Measurements from ENCODE around the gene CLMN.
A peak's percentile ranks its signal among the peaks of the same experiment; 100 is the strongest.

The CLMN gene

DNA sequence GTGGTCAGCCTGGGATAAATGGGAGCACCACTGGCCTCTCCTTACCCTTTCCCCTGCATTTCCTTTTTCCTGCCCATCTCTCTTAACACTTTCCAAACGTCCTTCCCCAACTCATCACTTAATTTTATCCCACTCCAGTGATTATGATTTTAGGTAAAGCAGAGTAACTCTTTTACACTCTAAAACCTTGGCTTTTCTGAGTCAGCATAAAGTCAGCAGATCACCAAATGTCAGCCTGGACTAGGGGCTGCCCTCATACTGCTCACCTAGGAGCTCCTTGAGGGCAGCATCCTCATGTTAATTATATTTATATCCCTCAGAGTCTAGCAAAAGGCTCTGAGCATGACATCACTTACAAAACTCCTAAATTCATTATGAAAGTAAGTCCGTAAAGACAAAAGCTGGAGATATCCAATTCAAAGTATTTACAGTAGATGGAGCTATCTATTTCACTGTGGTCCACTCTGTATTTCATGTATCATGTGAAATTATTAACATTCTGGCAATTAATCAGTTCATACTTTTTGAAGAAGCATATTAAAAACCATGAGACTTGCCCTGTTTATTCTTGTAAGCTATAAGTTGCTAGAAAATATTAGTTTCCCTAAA, 145.4 kb downstream of the CLMN start:
- DNase-seq, result no peak

DNA sequence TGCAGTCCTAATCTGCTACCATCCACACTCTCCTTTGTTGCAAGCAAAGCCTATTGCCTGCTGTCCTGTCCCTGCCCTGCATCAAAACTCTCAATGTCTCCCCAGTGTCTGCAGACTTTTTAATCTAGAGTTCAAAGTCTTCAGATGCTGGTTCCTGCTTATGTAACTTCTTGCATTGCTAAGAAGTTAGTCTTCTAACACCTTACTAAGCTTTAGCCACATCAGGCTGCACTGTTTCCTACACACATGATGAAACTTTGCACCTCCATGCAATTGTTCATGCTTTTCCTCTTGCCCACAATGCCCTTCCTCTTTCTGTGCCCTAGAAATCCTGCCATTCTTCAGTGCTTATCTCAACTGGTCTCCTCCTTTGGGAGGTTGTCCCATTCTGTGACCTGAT, 146.2 kb downstream of the CLMN start:
- no peak for DNase-seq

DNA sequence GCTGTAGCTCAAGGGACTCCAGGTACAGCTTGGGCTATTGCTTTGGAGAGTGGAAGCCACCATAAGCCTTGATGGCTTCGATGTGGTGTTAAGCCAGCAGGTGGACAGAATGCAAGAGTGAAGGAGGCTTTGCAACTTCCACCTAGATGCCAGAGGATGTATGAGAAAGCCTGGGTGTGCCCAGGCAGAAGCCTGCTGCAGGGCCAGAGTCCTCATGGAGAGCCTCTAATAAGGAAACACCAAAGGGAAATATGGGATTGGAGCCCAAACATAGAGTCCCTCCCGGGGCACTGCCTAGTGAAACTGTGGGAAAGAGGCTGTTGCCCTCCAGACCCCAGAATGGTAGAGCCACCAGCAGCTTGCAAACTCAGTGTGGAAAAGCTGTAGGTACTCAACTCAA, 152.5 kb downstream of the CLMN start:
- DNase-seq, result no peak

DNA sequence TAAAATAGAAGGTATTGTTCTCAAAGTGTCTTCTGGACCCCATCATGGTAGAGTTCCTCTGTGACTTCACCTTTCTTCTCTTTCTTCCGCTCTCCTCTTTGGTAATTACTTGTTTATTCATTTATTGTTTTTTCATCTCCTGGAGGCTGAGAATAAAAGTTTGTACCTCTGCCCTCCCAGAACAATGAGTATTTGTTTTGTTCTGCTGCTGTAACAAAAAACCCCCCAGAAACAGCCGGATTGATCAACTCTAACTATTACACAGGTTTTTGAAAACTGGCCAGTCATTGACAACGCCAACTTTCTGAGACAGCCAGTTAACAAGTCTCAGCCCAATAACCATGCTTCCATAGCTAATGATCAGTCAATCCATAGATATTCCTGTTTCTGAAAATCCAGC, 154.2 kb downstream of the CLMN start:
- no peak for DNase-seq

DNA sequence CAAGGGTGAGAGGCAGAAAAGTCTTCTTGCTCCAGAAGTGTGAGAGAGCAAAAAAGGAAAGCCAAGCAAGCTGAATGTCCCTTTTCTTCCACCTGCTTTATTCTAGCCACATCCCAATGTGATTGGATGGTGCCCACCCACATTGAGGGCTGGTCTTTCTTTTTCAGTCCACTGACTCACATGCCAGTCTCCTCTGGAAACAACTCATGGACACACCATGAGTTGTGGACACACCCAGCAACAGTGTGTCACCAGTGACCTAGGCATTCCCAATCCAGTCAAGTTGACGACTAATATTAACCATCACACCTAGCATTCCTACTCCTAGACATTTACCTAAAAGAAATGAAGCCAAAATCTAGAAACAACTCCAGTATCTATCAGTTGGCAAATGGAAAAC, 155.2 kb downstream of the CLMN start:
- no peak for DNase-seq

DNA sequence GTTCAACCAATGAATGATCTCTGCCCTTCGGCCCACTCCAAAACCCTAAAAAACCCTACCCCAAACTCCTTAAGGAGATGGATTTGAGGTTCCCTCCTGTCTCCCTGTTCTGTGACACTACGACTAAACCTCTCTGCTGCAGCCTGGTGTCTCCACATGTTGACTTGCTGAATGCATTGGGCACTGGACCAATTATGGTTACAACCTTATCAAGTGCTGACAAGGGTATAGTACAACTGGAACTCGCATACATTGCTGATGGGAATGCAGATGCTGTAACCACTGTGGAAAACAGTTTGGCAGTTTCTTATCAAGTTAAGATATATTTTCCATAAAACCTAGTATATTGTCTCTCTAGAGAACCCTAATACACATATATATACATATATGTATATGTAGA, 156.0 kb downstream of the CLMN start:
- no peak for DNase-seq

DNA sequence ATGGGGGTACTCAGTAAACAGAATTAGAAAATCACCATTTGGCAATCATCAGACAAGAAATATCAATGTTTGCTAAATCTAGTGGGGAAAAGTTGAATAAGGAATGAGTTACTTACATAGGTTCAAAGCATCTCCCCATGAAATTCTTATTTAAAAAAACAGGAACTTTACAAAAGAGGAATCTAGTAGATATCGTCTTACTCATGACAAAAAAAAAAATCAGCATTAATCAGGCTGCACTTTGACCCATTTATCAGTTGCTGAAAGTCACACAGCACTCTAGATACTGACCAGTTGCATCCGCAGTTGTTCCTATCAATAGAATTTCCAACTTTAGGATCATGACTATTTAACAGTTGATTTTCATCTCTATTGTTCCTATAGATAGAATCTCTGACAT, 156.6 kb downstream of the CLMN start:
- DNase-seq, result no peak

DNA sequence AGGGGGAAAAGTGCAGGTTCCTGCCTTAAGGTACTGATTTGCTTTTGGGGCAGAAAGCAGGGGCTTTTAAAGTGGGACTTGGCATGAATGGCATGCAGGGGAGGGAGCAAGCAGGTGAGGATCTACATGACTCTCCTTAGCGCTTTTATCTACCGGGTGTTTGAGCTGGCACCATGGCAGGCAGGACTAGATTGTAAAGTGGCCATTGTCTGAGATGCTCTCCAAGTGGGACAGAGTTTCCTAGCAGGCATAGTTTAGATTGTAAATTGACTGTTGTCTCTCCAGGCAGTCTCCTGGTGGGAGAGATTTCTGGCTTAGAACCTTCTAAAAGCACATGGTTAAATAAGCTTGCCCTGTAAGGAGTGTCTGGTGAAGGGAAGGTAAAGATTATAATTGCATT, 157.1 kb downstream of the CLMN start:
- DNase-seq, result no peak

DNA sequence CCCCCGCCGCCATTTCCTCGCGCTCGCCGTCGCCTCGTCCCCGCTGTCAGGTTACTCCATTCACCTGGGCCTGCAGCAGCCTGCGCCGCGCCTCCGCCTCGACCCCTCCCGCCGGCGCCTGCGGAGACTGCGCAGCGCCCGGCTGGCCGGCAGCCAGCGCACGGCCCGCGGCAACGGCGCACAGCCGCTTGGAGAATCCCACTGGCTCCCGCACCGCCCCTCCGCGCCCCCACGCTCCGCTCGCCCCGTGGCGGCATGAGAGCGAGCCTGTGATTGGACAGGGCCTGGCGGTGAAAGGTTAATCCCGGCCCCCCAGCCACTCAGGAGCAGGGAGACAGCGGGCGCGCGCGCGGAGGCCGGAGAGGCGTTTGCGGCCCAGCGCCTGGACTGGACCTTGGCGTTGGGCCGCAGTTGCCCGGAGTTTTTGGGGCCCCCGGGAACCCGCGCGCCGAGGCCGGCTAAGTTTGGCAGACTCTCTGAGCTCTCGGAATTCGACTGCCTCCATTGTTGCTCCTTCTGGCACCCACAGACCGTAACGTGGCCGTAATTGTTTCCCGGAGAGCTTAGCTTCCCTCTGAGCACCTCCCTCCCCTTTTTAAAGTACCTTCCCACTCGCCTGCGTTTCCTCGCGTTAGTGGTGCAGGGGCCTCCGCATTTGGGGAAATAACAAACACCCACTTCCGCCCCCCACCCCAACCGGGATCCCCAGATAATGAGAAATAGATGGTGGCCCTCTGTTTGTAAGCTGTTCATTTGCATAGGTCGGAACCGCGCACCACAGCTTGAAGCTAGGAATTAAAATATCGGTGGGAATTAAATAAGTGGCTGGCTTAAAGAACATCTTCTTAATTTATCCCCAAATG, 162.2 kb downstream of the CLMN start, which contains the start of gene DICER1:
Gene DICER1 (minus strand): TSS at position 203 of the 863 bp plus-strand sequence. CDS start 24,071 bp downstream, outside the sequence.
- DNase-seq, result peak; percentile 81 to 99 (median 95)

DNA sequence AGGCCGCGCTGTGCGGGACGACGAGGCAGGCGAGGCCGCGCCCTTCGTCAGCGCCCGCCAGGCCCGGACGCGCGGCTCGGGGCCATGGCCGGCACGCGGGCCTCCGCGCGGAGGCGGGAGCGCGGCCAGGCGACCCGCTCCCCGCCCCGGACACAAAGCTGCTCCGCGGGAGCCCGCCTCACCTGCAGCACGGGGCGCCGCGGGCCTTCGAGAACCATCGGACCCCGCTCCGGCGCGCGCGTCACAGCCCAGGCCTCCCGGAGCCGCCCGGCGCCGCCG, 162.7 kb downstream of the CLMN start:
- no peak for DNase-seq

DNA sequence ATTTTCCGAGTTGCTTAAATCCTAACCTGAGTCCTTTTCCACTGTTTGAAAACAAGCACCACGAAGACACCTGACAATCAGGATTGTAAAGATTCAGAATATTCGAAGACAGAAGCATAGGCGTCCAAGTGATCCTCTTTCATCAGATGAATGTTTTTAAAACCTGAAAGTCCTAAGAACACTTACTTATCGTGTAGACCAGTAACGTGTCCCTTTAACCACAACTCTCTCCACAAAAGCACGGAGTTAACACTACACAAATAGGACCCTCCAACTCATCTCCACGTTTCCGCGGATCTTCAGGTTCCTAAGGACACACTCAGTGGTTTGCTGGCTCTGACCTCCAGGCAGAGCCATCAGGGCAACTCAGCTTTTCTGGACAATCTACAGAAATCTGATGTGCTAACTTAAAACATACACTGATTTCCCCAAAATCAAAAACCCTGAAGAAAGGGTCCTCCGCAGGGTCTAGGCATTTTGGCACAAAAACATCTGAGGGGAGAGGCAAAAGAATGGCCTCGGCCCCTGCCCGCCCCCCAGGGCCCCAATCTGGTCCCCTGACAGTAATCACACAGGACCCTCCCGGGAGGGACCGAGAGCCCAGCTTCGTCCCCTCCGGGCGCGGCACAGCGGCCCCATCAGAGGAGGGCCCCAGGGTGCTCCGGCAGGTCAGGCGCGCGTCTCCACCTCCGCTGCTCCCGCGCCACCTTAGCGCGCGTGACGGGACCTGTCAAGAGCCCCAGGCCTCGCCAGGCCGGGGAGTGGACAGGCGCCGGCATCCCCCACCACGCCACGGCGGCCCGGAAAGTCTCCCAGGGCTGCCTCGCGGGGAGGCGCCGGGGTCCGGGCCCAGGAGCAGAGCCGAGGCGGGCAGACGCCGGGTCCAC, 163.3 kb downstream of the CLMN start:
- DNase-seq, result peak in 23 of 51 donors; percentile 24 to 72 (median 51)

DNA sequence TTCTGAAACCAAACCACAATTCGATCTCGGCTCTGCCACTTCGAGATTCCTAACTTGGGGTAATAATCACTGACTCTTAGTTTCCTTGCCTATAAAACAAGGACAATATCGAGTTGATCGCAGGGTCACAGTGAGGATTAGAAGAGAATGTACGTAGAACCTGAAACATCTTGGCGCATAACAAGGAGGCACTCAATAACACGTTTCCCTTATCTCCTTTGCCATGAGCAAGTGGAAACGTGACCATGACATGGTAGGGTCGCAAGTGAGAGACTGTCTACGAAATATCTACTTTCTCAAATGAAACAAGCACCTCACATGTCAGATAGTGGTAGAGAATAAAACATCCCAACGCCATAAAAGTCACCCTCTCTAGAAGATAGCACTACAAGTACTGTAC, 164.7 kb downstream of the CLMN start:
- no peak for DNase-seq

DNA sequence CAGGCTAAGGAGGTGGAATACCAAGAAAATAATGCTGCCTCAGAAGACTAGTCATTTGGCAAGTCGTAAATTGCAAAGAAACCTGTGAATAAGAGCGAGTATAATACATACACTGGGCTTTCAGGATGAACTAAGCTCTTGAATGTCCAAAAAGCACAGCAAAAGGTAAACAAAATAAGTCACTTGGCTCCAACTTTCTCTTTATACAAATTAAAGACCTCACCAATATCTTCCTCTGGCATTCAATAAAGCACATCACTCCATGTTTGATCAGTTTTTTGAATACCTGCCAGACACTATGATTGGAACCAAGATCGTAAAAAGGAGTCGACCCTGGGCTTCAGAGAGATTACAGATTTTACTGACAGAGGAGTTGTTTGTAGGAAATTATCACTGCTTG, 165.8 kb downstream of the CLMN start:
- DNase-seq, result no peak

DNA sequence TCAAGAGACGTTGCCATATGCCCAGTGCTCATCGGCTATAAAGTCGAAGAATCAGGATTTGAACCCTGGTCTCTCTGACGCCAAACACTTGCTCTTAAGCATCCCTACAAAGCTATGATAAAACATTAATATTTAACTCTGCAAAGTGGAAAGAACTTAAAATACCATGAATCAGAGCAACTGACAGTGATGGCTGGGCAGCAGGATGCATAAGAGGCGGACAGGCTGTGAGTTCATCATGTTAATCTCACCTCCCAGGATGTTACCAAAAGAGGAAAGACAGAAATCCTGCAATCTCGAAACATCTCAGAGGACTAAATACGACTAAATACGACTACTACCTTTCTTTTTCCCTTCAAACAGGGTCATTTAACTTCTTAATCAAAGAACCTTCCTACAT, 168.1 kb downstream of the CLMN start:
- no peak for DNase-seq

DNA sequence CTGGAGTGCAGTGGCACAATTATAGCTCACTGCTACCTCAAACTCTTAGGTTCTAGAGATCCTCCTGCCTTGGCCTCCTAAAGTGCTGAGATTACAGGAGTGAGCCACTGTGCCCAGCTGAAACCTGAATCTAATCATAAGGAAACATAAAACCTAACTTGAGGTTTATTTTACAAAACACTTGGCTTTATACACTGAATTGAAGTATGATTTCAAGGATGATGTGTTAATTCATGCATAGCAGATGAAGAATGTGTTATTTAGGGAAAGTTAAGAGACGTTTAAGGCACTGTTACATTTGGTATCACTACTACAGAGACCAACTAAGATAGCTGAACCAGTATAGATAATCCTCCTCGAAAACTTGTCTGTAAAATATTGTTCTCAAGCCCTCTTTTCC, 168.8 kb downstream of the CLMN start:
- no peak for DNase-seq

DNA sequence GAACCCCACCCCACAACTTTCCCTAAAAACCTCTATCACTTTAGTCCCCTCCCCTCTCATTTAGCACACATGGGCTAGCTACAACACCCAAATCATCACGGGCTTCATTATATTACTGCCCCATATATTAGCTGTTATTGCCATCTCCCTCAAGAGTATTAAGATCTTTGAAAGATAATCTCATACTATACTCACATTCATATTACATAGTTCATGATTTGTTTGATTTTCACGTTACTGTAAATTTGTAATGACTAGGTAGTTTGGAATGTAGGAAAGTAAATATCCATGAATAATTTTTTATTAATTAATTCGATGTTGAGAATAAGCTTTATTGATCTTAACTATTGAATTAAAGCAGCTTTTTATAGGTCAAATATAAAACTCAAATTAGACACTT, 170.3 kb downstream of the CLMN start:
- no peak for DNase-seq

DNA sequence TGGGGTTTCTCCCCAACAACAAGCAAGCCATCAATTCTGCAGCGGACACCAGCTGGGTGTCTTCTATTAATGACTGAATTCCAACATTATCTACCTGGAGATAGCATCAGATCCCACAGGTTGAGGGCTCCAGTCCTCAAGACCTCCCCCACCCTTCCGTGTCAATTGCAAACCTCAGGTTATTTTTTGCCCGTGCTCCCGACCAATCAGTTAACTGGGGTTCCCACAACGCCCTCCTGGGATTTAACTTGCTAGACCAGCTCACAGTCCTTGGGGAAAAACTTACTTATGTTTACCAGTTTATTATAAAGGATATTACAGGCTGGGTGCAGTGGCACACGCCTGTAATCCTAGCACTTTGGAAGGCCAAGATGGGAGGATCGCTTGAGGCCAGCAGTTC, 172.1 kb downstream of the CLMN start:
- no peak for DNase-seq

DNA sequence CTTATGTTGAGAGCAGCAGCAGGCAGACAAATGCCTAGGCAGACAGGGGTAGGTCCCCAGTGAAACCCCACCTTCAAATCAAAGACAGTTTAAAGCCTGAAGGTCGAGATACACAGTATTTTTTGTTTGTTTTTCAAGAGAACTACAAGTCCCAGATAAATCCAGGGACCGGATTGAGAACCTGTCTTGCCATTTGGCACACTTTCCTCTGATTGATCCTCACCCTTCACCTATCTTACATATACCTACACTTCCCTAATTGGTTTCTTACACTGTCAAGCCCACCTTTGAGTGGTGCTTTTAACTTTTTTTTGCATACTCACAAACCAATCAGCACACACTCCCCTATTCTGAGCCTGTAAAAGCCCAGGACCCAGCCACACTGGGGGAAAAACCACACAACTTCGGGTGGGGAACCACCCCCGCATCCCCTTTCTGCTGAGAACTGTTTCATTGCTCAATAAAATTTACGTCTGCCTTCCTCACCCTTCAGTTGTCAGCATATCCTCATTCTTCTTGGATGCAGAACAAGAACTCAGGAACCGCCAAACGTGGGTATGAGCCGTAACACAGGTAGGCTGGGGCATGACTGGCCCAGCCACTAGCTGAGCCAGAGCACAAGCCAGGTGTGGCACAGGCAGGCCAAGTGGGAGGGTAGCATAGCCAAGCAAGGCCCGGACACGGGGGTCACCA, 173.5 kb downstream of the CLMN start:
- DNase-seq, result no peak

DNA sequence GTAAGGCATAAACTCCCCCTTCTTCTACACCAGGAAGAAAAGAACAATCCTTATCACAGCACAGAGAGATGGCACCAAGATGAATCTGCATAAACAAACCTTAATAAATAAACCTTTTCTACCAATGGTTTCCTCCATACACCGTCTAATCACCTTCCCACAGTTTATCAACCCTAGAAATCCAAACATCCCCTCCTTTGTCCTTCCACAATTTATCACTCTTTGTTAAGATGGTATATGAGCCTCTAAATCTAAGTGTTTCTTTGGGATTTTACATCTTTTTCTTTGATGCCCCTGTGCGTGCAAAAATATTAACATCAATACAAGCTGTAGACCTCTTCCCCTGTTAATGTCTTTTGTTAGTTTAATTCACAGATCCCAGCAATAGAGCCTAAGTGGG, 174.9 kb downstream of the CLMN start:
- DNase-seq, result no peak

DNA sequence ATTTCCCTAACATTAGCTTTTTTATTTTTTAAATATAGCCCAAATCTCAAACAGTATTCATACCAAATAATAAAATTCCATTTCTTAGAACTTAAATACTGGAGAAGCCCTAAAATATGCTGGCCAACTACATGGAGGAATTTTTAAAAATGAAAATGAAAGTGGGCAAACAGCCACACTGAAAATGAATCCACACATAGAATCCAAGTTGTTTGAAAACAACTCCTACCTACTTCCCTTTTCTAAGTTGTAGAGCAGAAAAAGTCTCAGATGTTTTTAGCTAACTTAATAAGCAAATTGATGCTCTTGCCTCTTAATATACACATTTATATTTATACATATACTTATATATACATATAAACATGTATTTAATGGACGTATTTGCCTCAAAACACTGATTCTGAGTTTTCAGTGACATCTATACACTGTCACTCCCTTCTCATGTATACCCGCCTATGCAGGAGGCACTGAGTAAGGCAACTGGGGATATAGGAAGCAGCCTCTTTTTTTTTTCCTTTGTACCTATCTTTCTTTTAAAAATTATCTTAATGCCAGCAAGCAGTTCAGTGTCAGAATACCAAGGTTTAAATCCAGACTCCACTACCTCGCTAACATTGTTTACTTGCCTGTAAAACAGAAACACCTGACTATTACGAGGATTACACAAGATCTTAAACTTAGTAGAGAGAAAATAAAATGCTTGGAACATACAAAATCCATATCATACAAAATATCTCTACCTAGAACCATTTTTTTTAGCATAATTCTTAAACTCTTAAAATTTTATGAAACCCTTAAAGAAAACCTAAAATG, 175.7 kb downstream of the CLMN start:
- DNase-seq, result no peak

DNA sequence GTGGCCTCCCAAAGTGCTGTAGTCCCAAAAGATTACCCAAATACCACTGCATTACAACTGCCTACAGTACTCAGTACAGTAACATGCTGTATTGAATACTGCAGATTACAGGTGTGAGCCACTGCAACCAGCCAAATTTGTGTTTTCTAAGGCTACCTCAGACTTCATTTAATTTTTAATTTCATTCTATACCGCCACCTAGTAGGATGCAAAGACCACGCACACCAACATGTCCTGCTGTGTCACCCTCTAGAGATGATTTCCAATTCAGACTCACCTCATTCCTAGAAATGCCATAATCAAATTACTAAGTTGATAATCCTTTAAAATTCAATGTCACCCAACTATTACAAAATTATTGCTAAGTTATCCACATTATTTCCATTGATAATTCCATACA, 177.5 kb downstream of the CLMN start:
- no peak for DNase-seq
